Measurements from ENCODE around the gene SUPT20HL1. TPM values are rescaled to one million over a fixed set of nuclear protein-coding genes. Genes with fewer than 3 reads are reported as not detected.

SUPT20HL1 gene
- total RNA-seq, 6 donors from 2014 or later = not detected

DNA sequence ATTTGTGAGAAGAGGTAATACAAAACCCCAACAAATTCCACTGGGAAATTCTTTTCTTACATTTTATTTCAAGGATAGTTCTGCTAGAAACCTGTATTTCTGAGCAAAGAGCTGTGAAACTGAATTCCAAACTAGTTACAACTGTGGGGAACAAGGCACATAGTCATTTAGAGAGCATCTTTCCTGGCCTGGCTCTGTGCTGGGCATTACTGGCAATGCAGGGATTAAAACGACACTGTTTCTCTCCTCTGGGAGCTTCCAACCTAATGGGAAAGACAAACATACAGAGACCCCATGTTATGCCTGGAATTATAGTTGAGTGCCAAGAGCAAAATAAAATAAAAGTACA lies 36.5 kb downstream of the SUPT20HL1 start:
- Histone ChIP-seq H3K27ac (no peak overlapping the region), H3K4me1 (no peaks in the 10 kb centered on the region), H3K9me3 (no peaks in the 10 kb centered on the region), H3K27me3 (no peaks in the 10 kb centered on the region), H3K4me3 (no peak overlapping the region), H3K36me3 (no peaks in the 10 kb centered on the region)
- 58 to 78% methylated on average over 1 of the region's 1 CpG for WGBS, 2 donors
- no peak for TF ChIP-seq POLR2A (IDR thresholded peaks at IDR 0.05)
- TF ChIP-seq, protein P1, sequence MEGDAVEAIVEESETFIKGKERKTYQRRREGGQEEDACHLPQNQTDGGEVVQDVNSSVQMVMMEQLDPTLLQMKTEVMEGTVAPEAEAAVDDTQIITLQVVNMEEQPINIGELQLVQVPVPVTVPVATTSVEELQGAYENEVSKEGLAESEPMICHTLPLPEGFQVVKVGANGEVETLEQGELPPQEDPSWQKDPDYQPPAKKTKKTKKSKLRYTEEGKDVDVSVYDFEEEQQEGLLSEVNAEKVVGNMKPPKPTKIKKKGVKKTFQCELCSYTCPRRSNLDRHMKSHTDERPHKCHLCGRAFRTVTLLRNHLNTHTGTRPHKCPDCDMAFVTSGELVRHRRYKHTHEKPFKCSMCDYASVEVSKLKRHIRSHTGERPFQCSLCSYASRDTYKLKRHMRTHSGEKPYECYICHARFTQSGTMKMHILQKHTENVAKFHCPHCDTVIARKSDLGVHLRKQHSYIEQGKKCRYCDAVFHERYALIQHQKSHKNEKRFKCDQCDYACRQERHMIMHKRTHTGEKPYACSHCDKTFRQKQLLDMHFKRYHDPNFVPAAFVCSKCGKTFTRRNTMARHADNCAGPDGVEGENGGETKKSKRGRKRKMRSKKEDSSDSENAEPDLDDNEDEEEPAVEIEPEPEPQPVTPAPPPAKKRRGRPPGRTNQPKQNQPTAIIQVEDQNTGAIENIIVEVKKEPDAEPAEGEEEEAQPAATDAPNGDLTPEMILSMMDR (IDR thresholded peaks at IDR 0.05) = no peak
- no peak for TF ChIP-seq POLR2AphosphoS5 (IDR thresholded peaks at IDR 0.05)
- TF ChIP-seq EP300 (IDR thresholded peaks at IDR 0.05) = no peak
- ATAC-seq (ENCODE audit: low FRiP score in 2 of 2) (no peak), DNase-seq (no peak)

DNA sequence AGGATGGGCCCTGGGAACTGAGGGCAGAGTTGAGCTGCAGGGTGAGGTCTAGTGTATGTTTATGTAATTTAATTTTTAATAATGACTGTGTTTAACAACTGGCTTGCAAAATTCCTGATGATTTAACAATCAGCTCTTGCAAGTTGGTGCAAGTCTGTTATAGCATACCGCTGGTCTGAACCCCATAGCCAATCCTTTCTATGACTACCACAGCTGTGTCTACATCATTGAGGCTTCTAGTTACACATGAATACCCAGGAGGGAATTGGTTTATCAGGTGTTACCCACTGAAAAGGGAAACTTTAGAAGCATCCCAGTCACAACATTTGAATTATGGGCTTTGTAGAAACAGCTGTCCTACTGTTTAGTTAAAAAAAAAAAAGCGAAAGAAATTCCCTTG lies 38.3 kb downstream of the SUPT20HL1 start:
- Histone ChIP-seq H3K9me3 (no peaks in the 10 kb centered on the region), H3K27me3 (no peaks in the 10 kb centered on the region), H3K4me3 (no peak overlapping the region), H3K4me1 (no peaks in the 10 kb centered on the region), H3K36me3 (no peaks in the 10 kb centered on the region), H3K27ac (no peak overlapping the region)
- WGBS, 2 donors = 93 to 100% methylated on average over 1 to 2 of the region's 2 CpGs
- TF ChIP-seq POLR2AphosphoS5 (IDR thresholded peaks at IDR 0.05) (no peak), EP300 (IDR thresholded peaks at IDR 0.05) (no peak), POLR2A (IDR thresholded peaks at IDR 0.05) (no peak)
- TF ChIP-seq, protein P1 (IDR thresholded peaks at IDR 0.05) = no peak
- no peak for DNase-seq
- no peak for ATAC-seq (ENCODE audit: low FRiP score in 2 of 2)

DNA sequence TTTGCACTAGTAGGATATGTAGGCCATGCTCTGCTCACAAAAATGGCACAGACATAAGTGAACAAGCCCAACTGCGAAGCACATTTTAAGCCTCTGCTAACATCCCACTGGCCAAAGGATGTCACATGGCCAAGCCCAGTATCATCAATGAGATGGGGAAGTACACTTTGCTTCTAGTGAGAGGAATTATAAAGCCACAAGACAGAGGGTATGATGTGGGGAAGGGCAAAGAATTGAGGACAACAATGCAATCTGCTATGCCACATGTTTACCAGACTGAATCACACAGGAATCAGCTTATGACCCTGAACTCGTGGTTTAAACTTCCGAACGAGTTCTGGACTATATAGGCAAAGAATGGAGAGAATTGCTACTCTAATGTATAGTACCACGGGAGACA lies 39.1 kb downstream of the SUPT20HL1 start:
- WGBS, 2 donors = 79 to 81% methylated on average over 5 of the region's 5 CpGs
- Histone ChIP-seq H3K4me1 (no peaks in the 10 kb centered on the region), H3K36me3 (no peaks in the 10 kb centered on the region), H3K4me3 (no peak overlapping the region), H3K9me3 (no peaks in the 10 kb centered on the region), H3K27me3 (no peaks in the 10 kb centered on the region), H3K27ac (no peak overlapping the region)
- TF ChIP-seq POLR2AphosphoS5 (IDR thresholded peaks at IDR 0.05) = no peak
- TF ChIP-seq POLR2A (IDR thresholded peaks at IDR 0.05) = no peak
- no peak for TF ChIP-seq EP300 (IDR thresholded peaks at IDR 0.05)
- TF ChIP-seq, protein P1 (IDR thresholded peaks at IDR 0.05) = no peak
- DNase-seq (no peak), ATAC-seq (ENCODE audit: low FRiP score in 2 of 2) (no peak)

DNA sequence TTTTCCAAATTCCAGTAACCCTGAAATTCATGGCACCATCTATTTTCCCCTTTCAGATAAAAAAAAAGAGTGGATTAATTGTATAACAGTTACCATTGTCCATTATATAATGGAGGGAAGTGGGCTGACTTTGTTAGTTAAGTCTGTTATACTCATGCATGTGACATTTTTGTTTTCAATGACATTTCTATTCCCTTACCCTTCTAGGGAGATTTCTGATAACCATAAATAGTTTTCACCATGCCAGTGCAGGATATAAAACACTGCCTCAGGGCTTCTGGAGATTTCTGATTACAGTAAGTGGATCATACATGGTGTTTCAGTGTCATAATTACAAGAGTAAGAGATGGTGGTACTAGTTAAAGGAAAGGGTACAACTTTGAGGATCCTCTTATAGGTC lies 45.5 kb downstream of the SUPT20HL1 start:
- no peaks in the 10 kb centered on the region for H3K27me3 ChIP-seq
- H3K4me3 ChIP-seq = no peak overlapping the region
- no peak for DNase-seq
- no peaks in the 10 kb centered on the region for H3K36me3 ChIP-seq
- ATAC-seq (ENCODE audit: low FRiP score in 2 of 2) = no peak
- no peak overlapping the region for H3K27ac ChIP-seq
- TF ChIP-seq EP300 (IDR thresholded peaks at IDR 0.05) (no peak), POLR2AphosphoS5 (IDR thresholded peaks at IDR 0.05) (no peak), POLR2A (IDR thresholded peaks at IDR 0.05) (no peak)
- TF ChIP-seq, protein P1 (IDR thresholded peaks at IDR 0.05) = no peak
- no peaks in the 10 kb centered on the region for H3K4me1 ChIP-seq
- no peaks in the 10 kb centered on the region for H3K9me3 ChIP-seq

Other genes starting within 250 kb of the SUPT20HL1 start
- 10 to 100 TPM; 15.7 to 68.6 (median 31.1) TPM for gene ZFX, start 210.9 kb upstream of the SUPT20HL1 start, total RNA-seq
- gene SUPT20HL2, start 46.6 kb upstream of the SUPT20HL1 start, total RNA-seq = not detected
- 10 to 100 TPM in 5 of 6 donors, 1 to 10 TPM in 1; 9.2 to 29.5 (median 15.0) TPM for gene PDK3, start 104.6 kb downstream of the SUPT20HL1 start, total RNA-seq

Data from upper lobe of left lung (tissue), 6 donors.